Tibial nerve (tissue), 4 donors: ENCODE measurements around the gene LTBP1.

Experiments
- EP300 ChIP-seq, 2 donors: sonication (generic); formaldehyde crosslinking; IDR thresholded peaks; one replicate each; pipeline ENCODE4 v1.6.1; 2017; ENCODE audit warnings: antibody characterized with exemption in 2 of 2, mild to moderate bottlenecking in 1 of 2
- POLR2A ChIP-seq, 2 donors: fragments of 450-650 bp; IDR thresholded peaks; one replicate each; pipeline ENCODE4 v1.6.1; 2017; ENCODE audit warnings: antibody characterized with exemption in 2 of 2, mild to moderate bottlenecking in 2 of 2, moderate library complexity in 2 of 2
- TF ChIP-seq, protein P1 (sequence below), 5 experiments: fragments of 200-600 bp in 3 of 5; fragments of 450-650 bp in 2 of 5; sonication (generic) in 3 of 5; IDR thresholded peaks; one replicate each; pipeline ENCODE4 v1.5.1; 2016 to 2019; ENCODE audit warnings: antibody characterized with exemption in 5 of 5, mild to moderate bottlenecking in 3 of 5, moderate library complexity in 2 of 5

DNA sequence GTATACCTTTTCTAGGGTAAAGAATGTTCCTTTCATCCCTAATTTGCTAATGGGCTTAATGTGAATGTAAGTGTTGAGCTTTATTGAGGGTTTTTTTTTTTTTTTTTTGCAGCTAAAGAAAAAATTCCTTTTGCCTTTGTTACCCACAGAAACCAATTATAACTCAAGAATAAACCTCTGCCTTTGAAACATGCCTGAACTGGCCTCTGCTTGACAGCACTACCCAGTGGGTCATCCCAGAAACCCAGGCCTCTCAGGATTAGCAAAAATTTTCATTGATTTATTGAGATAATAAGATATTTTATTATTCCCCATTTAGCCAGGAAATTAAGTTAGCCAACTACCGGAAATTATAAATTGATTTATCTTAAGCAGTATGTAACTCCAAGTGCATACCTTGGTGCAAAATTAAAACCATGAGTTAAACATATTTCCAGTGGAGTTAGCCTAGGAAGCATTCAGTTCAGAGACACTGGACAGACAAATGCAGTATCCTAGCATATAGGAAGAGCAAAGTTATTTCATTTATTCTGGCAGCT, 462.7 kb downstream of the LTBP1 start:
- TF ChIP-seq, protein P1, sequence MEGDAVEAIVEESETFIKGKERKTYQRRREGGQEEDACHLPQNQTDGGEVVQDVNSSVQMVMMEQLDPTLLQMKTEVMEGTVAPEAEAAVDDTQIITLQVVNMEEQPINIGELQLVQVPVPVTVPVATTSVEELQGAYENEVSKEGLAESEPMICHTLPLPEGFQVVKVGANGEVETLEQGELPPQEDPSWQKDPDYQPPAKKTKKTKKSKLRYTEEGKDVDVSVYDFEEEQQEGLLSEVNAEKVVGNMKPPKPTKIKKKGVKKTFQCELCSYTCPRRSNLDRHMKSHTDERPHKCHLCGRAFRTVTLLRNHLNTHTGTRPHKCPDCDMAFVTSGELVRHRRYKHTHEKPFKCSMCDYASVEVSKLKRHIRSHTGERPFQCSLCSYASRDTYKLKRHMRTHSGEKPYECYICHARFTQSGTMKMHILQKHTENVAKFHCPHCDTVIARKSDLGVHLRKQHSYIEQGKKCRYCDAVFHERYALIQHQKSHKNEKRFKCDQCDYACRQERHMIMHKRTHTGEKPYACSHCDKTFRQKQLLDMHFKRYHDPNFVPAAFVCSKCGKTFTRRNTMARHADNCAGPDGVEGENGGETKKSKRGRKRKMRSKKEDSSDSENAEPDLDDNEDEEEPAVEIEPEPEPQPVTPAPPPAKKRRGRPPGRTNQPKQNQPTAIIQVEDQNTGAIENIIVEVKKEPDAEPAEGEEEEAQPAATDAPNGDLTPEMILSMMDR (IDR thresholded peaks at IDR 0.05) = no peak
- no peak for TF ChIP-seq POLR2A (IDR thresholded peaks at IDR 0.05)
- TF ChIP-seq EP300 (IDR thresholded peaks at IDR 0.05) = no peak
